Dendritic cell treated with granulocyte-macrophage colony-stimulating factor and Interleukin-4, amounts not matched to agents 40 ng/mL and 50 ng/mL, for 4 days (primary cell): ENCODE measurements around the gene NSD2.
"Not testable (repeated sequence)": the region's sequence is repeated elsewhere in the genome, so short reads cannot be mapped to it uniquely, and the experiment has no call there.

Experiments
- H3K27ac Mint-ChIP-seq: one replicate; pipeline ENCODE4 v1.8.0; 2022; ENCODE audit warnings: mild to moderate bottlenecking, mixed read lengths
- H3K27me3 Mint-ChIP-seq: one replicate; pipeline ENCODE4 v1.8.0; 2022; ENCODE audit warnings: mild to moderate bottlenecking, mixed read lengths
- H3K36me3 Mint-ChIP-seq: one replicate; pipeline ENCODE4 v1.8.0; 2022; ENCODE audit warnings: low read depth, mixed read lengths
- H3K4me1 Mint-ChIP-seq: one replicate; pipeline ENCODE4 v1.8.0; 2022; ENCODE audit warnings: low read depth, mixed read lengths
- H3K4me3 Mint-ChIP-seq: one replicate; pipeline ENCODE4 v1.8.0; 2022; ENCODE audit warnings: mild to moderate bottlenecking, moderate library complexity, mixed read lengths
- H3K9me3 Mint-ChIP-seq: one replicate; pipeline ENCODE4 v1.8.0; 2022; ENCODE audit warnings: mixed read lengths
- intact Hi-C: fragments of 100-400 bp; cut with micrococcal nuclease; formaldehyde crosslinking; loops from one replicate; pipeline ENCODE4 v1.15.0; 2022

Gene NSD2

GRCh38 chr4:1992468-1993168 lies 121.4 kb downstream of the NSD2 start:
- H3K36me3 Mint-ChIP-seq: peaks cover 86% of the 10 kb centered on the region
- intact Hi-C loops: no loop called here
- no peak overlapping the region for H3K4me3 Mint-ChIP-seq
- no peak overlapping the region for H3K27ac Mint-ChIP-seq
- H3K9me3 Mint-ChIP-seq: peaks cover 7% of the 10 kb centered on the region
- H3K27me3 Mint-ChIP-seq: no peaks in the 10 kb centered on the region
- H3K4me1 Mint-ChIP-seq: no peaks in the 10 kb centered on the region

GRCh38 chr4:1993169-1993516 lies 122.0 kb downstream of the NSD2 start:
- no peak overlapping the region for H3K27ac Mint-ChIP-seq
- H3K4me1 Mint-ChIP-seq: peaks cover under 1% of the 10 kb centered on the region
- intact Hi-C loops: no loop called here
- peaks cover 86% of the 10 kb centered on the region for H3K36me3 Mint-ChIP-seq
- H3K27me3 Mint-ChIP-seq: no peaks in the 10 kb centered on the region
- no peak overlapping the region for H3K4me3 Mint-ChIP-seq
- peaks cover 12% of the 10 kb centered on the region for H3K9me3 Mint-ChIP-seq

- H3K27ac Mint-ChIP-seq, H3K4me3 Mint-ChIP-seq, H3K4me1 Mint-ChIP-seq, H3K27me3 Mint-ChIP-seq, intact Hi-C loops: not testable (repeated sequence)
- Mint-ChIP-seq H3K9me3 (peaks cover 20% of the 10 kb centered on the region), H3K36me3 (peaks cover 84% of the 10 kb centered on the region)
Measured at GRCh38 chr4:1993718-1994516, 122.7 kb downstream of the NSD2 start.

GRCh38 chr4:1994938-1995337 lies 123.7 kb downstream of the NSD2 start:
- no peaks in the 10 kb centered on the region for H3K27me3 Mint-ChIP-seq
- H3K4me3 Mint-ChIP-seq: no peak overlapping the region
- peaks cover 7% of the 10 kb centered on the region for H3K4me1 Mint-ChIP-seq
- intact Hi-C loops: no loop called here
- peaks cover 30% of the 10 kb centered on the region for H3K9me3 Mint-ChIP-seq
- H3K27ac Mint-ChIP-seq: no peak overlapping the region
- H3K36me3 Mint-ChIP-seq: peaks cover 84% of the 10 kb centered on the region

- peaks cover 7% of the 10 kb centered on the region for H3K4me1 Mint-ChIP-seq
- H3K9me3 Mint-ChIP-seq: peaks cover 39% of the 10 kb centered on the region
- intact Hi-C loops: no loop called here
Measured at GRCh38 chr4:1996866-1997611, 125.8 kb downstream of the NSD2 start.

GRCh38 chr4:1997712-1998111 lies 126.5 kb downstream of the NSD2 start:
- Mint-ChIP-seq H3K27me3 (no peaks in the 10 kb centered on the region), H3K27ac (no peak overlapping the region), H3K4me3 (no peak overlapping the region), H3K9me3 (peaks cover 39% of the 10 kb centered on the region), H3K4me1 (peaks cover 12% of the 10 kb centered on the region), H3K36me3 (peaks cover 75% of the 10 kb centered on the region)
- intact Hi-C loops: no loop called here

More at GRCh38 chr4:1996866-1997611, 125.8 kb downstream of the NSD2 start:
- Mint-ChIP-seq H3K27me3 (no peaks in the 10 kb centered on the region), H3K36me3 (peaks cover 78% of the 10 kb centered on the region), H3K27ac (no peak overlapping the region), H3K4me3 (no peak overlapping the region)

- intact Hi-C loops: no loop called here
- no peak overlapping the region for H3K27ac Mint-ChIP-seq
- peaks cover 39% of the 10 kb centered on the region for H3K9me3 Mint-ChIP-seq
- H3K4me3 Mint-ChIP-seq: no peak overlapping the region
- no peaks in the 10 kb centered on the region for H3K27me3 Mint-ChIP-seq
- peaks cover 75% of the 10 kb centered on the region for H3K36me3 Mint-ChIP-seq
- peaks cover 16% of the 10 kb centered on the region for H3K4me1 Mint-ChIP-seq
Measured at GRCh38 chr4:1998296-1998695, 127.1 kb downstream of the NSD2 start.

GRCh38 chr4:1999308-1999707 lies 128.1 kb downstream of the NSD2 start:
- intact Hi-C loops, H3K27me3 Mint-ChIP-seq, H3K4me3 Mint-ChIP-seq, H3K27ac Mint-ChIP-seq: not testable (repeated sequence)
- peaks cover 76% of the 10 kb centered on the region for H3K36me3 Mint-ChIP-seq
- H3K9me3 Mint-ChIP-seq: peaks cover 39% of the 10 kb centered on the region
- peaks cover 16% of the 10 kb centered on the region for H3K4me1 Mint-ChIP-seq

- peaks cover 40% of the 10 kb centered on the region for H3K4me1 Mint-ChIP-seq
- not testable (repeated sequence) for H3K27ac Mint-ChIP-seq
Measured at GRCh38 chr4:2003361-2003760, 132.2 kb downstream of the NSD2 start.

GRCh38 chr4:2006367-2006766 lies 135.2 kb downstream of the NSD2 start:
- H3K4me3 Mint-ChIP-seq: no peak overlapping the region
- no peaks in the 10 kb centered on the region for H3K9me3 Mint-ChIP-seq
- H3K27ac Mint-ChIP-seq: no peak overlapping the region
- intact Hi-C loops: loop anchor here (10.0 kb wide), 1 partner anchor 292 kb away; the partner anchor contains the start of gene SLBP
- H3K36me3 Mint-ChIP-seq: peaks cover 58% of the 10 kb centered on the region
- H3K4me1 Mint-ChIP-seq: peaks cover 50% of the 10 kb centered on the region
- H3K27me3 Mint-ChIP-seq: no peaks in the 10 kb centered on the region

More at GRCh38 chr4:2003361-2003760, 132.2 kb downstream of the NSD2 start:
- H3K36me3 Mint-ChIP-seq: peaks cover 82% of the 10 kb centered on the region
- peaks cover 25% of the 10 kb centered on the region for H3K9me3 Mint-ChIP-seq
- H3K4me3 Mint-ChIP-seq, H3K27me3 Mint-ChIP-seq: not testable (repeated sequence)
- intact Hi-C loops: loop anchor here (10.0 kb wide), 1 partner anchor 289 kb away; the partner anchor contains the start of gene SLBP

GRCh38 chr4:2006956-2007653 lies 135.9 kb downstream of the NSD2 start:
- Mint-ChIP-seq H3K36me3 (peaks cover 58% of the 10 kb centered on the region), H3K27ac (peak overlapping the region; percentile 91), H3K4me1 (peaks cover 50% of the 10 kb centered on the region)

GRCh38 chr4:2007804-2008670 lies 136.8 kb downstream of the NSD2 start:
- Mint-ChIP-seq H3K36me3 (peaks cover 50% of the 10 kb centered on the region), H3K9me3 (no peaks in the 10 kb centered on the region), H3K4me1 (peaks cover 42% of the 10 kb centered on the region), H3K27me3 (no peaks in the 10 kb centered on the region), H3K4me3 (peak overlapping the region; percentile 84), H3K27ac (peak overlapping the region; percentile 91)
- intact Hi-C loops: loop anchor here (10.0 kb wide), 1 partner anchor 293 kb away; the partner anchor contains the start of gene SLBP

More at GRCh38 chr4:2006956-2007653, 135.9 kb downstream of the NSD2 start:
- H3K27me3 Mint-ChIP-seq: no peaks in the 10 kb centered on the region
- no peaks in the 10 kb centered on the region for H3K9me3 Mint-ChIP-seq
- intact Hi-C loops: loop anchor here (10.0 kb wide), 1 partner anchor 292 kb away; the partner anchor contains the start of gene SLBP
- H3K4me3 Mint-ChIP-seq: peak overlapping the region; percentile 84

- Mint-ChIP-seq H3K27ac (peak overlapping the region; percentile 91), H3K9me3 (no peaks in the 10 kb centered on the region), H3K4me3 (peak overlapping the region; percentile 84), H3K4me1 (peaks cover 41% of the 10 kb centered on the region), H3K27me3 (peaks cover 3% of the 10 kb centered on the region), H3K36me3 (peaks cover 45% of the 10 kb centered on the region)
- intact Hi-C loops: loop anchor here (10.0 kb wide), 1 partner anchor 294 kb away; the partner anchor contains the start of gene SLBP
Measured at GRCh38 chr4:2008671-2008920, 137.4 kb downstream of the NSD2 start.
